C4-2B (cell line): ENCODE data around the gene HIVEP3.

Experiments used
- ZFX ChIP-seq: fragments of 450-650 bp; IDR thresholded peaks from 2 replicates; pipeline ENCODE4 v1.6.1; 2017
- TF ChIP-seq, protein P1 (sequence below): fragments of 450-650 bp; conservative IDR thresholded peaks from 2 replicates; pipeline ENCODE4 v1.5.1; 2017; ENCODE audit warnings: mild to moderate bottlenecking

DNA sequence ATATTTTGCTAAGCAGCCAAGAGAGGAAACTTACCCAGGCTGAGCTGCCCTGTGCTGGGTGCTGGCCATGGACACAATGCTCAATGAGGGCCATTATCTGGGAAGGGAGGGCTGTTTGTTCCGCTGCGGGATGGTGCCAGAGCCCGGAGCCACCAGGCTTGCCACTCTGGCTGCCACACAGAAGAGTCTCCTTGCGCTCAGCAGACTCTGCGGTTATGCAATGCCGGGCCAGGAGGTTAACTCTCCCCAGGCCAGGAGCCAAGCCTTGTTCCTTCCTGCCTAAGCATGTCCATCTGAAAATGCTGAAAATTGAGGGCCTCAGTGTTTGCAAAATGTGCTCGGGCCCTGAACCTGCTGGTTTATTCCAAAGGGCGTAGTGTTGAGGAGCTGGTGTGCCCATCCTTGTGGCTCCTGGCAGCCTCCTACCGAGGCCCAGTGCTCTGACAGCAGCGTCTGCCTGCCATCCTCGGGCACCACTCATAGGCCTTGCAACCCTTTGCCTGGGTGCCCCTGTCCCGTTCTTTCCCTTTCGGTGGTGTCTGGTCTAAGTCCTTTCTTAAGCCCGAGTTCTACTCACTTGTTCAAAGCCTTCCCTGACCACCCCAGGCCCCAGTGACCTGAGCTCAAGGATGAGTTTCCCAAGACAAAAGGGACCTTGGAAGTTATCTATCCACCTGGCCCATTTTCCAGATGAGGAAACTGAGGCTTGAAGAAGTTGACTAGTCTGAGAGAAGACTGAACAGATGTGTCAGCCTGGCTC is 300.5 kb downstream of the HIVEP3 start:
- TF ChIP-seq, protein P1, sequence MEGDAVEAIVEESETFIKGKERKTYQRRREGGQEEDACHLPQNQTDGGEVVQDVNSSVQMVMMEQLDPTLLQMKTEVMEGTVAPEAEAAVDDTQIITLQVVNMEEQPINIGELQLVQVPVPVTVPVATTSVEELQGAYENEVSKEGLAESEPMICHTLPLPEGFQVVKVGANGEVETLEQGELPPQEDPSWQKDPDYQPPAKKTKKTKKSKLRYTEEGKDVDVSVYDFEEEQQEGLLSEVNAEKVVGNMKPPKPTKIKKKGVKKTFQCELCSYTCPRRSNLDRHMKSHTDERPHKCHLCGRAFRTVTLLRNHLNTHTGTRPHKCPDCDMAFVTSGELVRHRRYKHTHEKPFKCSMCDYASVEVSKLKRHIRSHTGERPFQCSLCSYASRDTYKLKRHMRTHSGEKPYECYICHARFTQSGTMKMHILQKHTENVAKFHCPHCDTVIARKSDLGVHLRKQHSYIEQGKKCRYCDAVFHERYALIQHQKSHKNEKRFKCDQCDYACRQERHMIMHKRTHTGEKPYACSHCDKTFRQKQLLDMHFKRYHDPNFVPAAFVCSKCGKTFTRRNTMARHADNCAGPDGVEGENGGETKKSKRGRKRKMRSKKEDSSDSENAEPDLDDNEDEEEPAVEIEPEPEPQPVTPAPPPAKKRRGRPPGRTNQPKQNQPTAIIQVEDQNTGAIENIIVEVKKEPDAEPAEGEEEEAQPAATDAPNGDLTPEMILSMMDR = no peak
- TF ChIP-seq ZFX = no peak; the same call in 1 of the 2 replicates
